ENCODE results near the gene CEP128. TPM values are rescaled to one million over a fixed set of nuclear protein-coding genes. Genes with fewer than 3 reads are reported as not detected.
A peak's percentile ranks its signal among the peaks of the same experiment; 100 is the strongest.

CEP128 gene
- total RNA-seq, 1 experiment from 2014 or later = 12.0 TPM

DNA sequence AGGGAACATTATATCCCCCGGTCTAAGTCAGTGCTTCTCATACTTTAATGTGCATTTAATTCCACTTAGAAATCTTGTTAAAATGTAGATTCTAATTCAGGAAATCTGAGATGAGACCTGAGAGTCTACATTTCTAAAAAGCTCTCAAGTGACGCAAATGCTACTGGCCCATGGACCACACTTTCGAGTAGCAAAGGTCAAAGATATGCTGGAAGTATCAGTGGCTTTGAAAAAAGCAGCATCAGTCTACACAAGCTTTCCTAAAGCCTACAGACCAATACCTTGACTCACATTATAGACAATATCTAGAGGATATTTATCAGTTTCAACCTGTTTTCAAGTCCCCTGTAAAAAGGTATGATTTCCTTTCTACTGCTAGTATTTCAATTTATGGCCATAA, 248.6 kb downstream of the CEP128 start:
- Mint-ChIP-seq H3K27me3 (ENCODE audit: low read depth) (no peaks in the 10 kb centered on the region), H3K4me1 (peaks cover 11% of the 10 kb centered on the region), H3K27ac (peak overlapping the region; percentile 34; the same call in 1 of the 2 replicates), H3K36me3 (no peaks in the 10 kb centered on the region), H3K9me3 (peaks cover 4% of the 10 kb centered on the region; the same call in 1 of the 2 replicates), H3K4me3 (no peak overlapping the region)
- TF ChIP-seq NFYB (CRISPR knock-in tag; conservative IDR thresholded peaks at IDR 0.05; ENCODE audit: low read depth) = no peak
- no peak for TF ChIP-seq TEAD1 (CRISPR knock-in tag; IDR thresholded peaks at IDR 0.05)
- TF ChIP-seq KAT7 (CRISPR knock-in tag; IDR thresholded peaks at IDR 0.05; ENCODE audit: borderline replicate concordance) = no peak
- TF ChIP-seq, protein P1, sequence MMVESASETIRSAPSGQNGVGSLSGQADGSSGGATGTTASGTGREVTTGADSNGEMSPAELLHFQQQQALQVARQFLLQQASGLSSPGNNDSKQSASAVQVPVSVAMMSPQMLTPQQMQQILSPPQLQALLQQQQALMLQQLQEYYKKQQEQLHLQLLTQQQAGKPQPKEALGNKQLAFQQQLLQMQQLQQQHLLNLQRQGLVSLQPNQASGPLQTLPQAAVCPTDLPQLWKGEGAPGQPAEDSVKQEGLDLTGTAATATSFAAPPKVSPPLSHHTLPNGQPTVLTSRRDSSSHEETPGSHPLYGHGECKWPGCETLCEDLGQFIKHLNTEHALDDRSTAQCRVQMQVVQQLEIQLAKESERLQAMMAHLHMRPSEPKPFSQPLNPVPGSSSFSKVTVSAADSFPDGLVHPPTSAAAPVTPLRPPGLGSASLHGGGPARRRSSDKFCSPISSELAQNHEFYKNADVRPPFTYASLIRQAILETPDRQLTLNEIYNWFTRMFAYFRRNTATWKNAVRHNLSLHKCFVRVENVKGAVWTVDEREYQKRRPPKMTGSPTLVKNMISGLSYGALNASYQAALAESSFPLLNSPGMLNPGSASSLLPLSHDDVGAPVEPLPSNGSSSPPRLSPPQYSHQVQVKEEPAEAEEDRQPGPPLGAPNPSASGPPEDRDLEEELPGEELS (CRISPR knock-in tag; IDR thresholded peaks at IDR 0.05) = no peak
- TF ChIP-seq, protein P2, sequence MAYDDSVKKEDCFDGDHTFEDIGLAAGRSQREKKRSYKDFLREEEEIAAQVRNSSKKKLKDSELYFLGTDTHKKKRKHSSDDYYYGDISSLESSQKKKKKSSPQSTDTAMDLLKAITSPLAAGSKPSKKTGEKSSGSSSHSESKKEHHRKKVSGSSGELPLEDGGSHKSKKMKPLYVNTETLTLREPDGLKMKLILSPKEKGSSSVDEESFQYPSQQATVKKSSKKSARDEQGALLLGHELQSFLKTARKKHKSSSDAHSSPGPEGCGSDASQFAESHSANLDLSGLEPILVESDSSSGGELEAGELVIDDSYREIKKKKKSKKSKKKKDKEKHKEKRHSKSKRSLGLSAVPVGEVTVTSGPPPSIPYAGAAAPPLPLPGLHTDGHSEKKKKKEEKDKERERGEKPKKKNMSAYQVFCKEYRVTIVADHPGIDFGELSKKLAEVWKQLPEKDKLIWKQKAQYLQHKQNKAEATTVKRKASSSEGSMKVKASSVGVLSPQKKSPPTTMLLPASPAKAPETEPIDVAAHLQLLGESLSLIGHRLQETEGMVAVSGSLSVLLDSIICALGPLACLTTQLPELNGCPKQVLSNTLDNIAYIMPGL (CRISPR knock-in tag; IDR thresholded peaks at IDR 0.05) = no peak
- no peak for TF ChIP-seq ZNF671 (CRISPR knock-in tag; IDR thresholded peaks at IDR 0.05)
- TF ChIP-seq NFE2L1 (CRISPR knock-in tag; IDR thresholded peaks at IDR 0.05) = no peak
- TF ChIP-seq, protein P3, sequence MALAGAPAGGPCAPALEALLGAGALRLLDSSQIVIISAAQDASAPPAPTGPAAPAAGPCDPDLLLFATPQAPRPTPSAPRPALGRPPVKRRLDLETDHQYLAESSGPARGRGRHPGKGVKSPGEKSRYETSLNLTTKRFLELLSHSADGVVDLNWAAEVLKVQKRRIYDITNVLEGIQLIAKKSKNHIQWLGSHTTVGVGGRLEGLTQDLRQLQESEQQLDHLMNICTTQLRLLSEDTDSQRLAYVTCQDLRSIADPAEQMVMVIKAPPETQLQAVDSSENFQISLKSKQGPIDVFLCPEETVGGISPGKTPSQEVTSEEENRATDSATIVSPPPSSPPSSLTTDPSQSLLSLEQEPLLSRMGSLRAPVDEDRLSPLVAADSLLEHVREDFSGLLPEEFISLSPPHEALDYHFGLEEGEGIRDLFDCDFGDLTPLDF (CRISPR knock-in tag; IDR thresholded peaks at IDR 0.05) = no peak
- TF ChIP-seq CREB1 (CRISPR knock-in tag; IDR thresholded peaks at IDR 0.05) = no peak
- no peak for TF ChIP-seq ATF1 (CRISPR knock-in tag; IDR thresholded peaks at IDR 0.05)
- TF ChIP-seq NR2C2 (CRISPR knock-in tag; IDR thresholded peaks at IDR 0.05) = no peak
- TF ChIP-seq, protein P4, sequence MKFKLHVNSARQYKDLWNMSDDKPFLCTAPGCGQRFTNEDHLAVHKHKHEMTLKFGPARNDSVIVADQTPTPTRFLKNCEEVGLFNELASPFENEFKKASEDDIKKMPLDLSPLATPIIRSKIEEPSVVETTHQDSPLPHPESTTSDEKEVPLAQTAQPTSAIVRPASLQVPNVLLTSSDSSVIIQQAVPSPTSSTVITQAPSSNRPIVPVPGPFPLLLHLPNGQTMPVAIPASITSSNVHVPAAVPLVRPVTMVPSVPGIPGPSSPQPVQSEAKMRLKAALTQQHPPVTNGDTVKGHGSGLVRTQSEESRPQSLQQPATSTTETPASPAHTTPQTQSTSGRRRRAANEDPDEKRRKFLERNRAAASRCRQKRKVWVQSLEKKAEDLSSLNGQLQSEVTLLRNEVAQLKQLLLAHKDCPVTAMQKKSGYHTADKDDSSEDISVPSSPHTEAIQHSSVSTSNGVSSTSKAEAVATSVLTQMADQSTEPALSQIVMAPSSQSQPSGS (CRISPR knock-in tag; IDR thresholded peaks at IDR 0.05; ENCODE audit: borderline replicate concordance, low read depth) = no peak
- no peak for TF ChIP-seq PRRX2 (CRISPR knock-in tag; IDR thresholded peaks at IDR 0.05)
- TF ChIP-seq, protein P5, sequence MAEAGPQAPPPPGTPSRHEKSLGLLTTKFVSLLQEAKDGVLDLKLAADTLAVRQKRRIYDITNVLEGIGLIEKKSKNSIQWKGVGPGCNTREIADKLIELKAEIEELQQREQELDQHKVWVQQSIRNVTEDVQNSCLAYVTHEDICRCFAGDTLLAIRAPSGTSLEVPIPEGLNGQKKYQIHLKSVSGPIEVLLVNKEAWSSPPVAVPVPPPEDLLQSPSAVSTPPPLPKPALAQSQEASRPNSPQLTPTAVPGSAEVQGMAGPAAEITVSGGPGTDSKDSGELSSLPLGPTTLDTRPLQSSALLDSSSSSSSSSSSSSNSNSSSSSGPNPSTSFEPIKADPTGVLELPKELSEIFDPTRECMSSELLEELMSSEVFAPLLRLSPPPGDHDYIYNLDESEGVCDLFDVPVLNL (CRISPR knock-in tag; IDR thresholded peaks at IDR 0.05; ENCODE audit: borderline replicate concordance, low read depth) = no peak
- TF ChIP-seq IRF2 (CRISPR knock-in tag; IDR thresholded peaks at IDR 0.05; ENCODE audit: borderline replicate concordance, low read depth) = no peak
- TF ChIP-seq TEAD4 (CRISPR knock-in tag; IDR thresholded peaks at IDR 0.05) = no peak
- no peak for TF ChIP-seq CBFB (CRISPR knock-in tag; IDR thresholded peaks at IDR 0.05; ENCODE audit: low read depth)
- TF ChIP-seq, protein P6, sequence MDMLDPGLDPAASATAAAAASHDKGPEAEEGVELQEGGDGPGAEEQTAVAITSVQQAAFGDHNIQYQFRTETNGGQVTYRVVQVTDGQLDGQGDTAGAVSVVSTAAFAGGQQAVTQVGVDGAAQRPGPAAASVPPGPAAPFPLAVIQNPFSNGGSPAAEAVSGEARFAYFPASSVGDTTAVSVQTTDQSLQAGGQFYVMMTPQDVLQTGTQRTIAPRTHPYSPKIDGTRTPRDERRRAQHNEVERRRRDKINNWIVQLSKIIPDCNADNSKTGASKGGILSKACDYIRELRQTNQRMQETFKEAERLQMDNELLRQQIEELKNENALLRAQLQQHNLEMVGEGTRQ (CRISPR knock-in tag; IDR thresholded peaks at IDR 0.05) = no peak
- TF ChIP-seq SMAD3 (CRISPR knock-in tag; IDR thresholded peaks at IDR 0.05; ENCODE audit: borderline replicate concordance) = no peak
- CTCF ChIA-PET = no interaction called here
- POLR2A ChIA-PET = no interaction called here
- no peak for ATAC-seq
- no peak for DNase-seq (ENCODE audit: low spot score)

Data from WTC11 (cell line).